ENCODE data around the gene SLC35F4.
A peak's percentile ranks its signal among the peaks of the same experiment; 100 is the strongest.

Gene SLC35F4

GRCh38 chr14:57748279-57748678 lies 117.6 kb downstream of the SLC35F4 start:
- no peak for DNase-seq (ENCODE audit: low read depth)
- H3K4me3 ChIP-seq (ENCODE audit: low read length), result no peak overlapping the region
- TF ChIP-seq CTCF (conservative IDR thresholded peaks at IDR 0.05; ENCODE audit: low read length), result no peak

- no peak for TF ChIP-seq CTCF (conservative IDR thresholded peaks at IDR 0.05; ENCODE audit: low read length)
- no peak overlapping the region for H3K4me3 ChIP-seq (ENCODE audit: low read length)
- no peak for DNase-seq (ENCODE audit: low read depth)
Observed at GRCh38 chr14:57747036-57747435, 118.9 kb downstream of the SLC35F4 start.

- H3K4me3 ChIP-seq (ENCODE audit: low read length), result no peak overlapping the region
- DNase-seq (ENCODE audit: low read depth), result no peak
- TF ChIP-seq CTCF (conservative IDR thresholded peaks at IDR 0.05; ENCODE audit: low read length), result no peak
Observed at GRCh38 chr14:57746563-57746962, 119.3 kb downstream of the SLC35F4 start.

- no peak for DNase-seq (ENCODE audit: low read depth)
- TF ChIP-seq CTCF (conservative IDR thresholded peaks at IDR 0.05; ENCODE audit: low read length), result no peak
- no peak overlapping the region for H3K4me3 ChIP-seq (ENCODE audit: low read length)
Observed at GRCh38 chr14:57739516-57739915, 126.4 kb downstream of the SLC35F4 start.

GRCh38 chr14:57737598-57737997 lies 128.3 kb downstream of the SLC35F4 start:
- peak; percentile 13 for DNase-seq (ENCODE audit: low read depth)
- TF ChIP-seq CTCF (conservative IDR thresholded peaks at IDR 0.05; ENCODE audit: low read length), result no peak
- H3K4me3 ChIP-seq (ENCODE audit: low read length), result no peak overlapping the region

- no peak for DNase-seq (ENCODE audit: low read depth)
- H3K4me3 ChIP-seq (ENCODE audit: low read length), result no peak overlapping the region
- TF ChIP-seq CTCF (conservative IDR thresholded peaks at IDR 0.05; ENCODE audit: low read length), result no peak
Observed at GRCh38 chr14:57736391-57736790, 129.5 kb downstream of the SLC35F4 start.

- TF ChIP-seq CTCF (conservative IDR thresholded peaks at IDR 0.05; ENCODE audit: low read length), result no peak
- DNase-seq (ENCODE audit: low read depth), result no peak
- no peak overlapping the region for H3K4me3 ChIP-seq (ENCODE audit: low read length)
Observed at GRCh38 chr14:57735276-57735675, 130.6 kb downstream of the SLC35F4 start.
